Hepatocyte (in vitro differentiated cells): ENCODE data around the gene OR4D10.

Experiments used
- EZH2 ChIP-seq: fragments of 200-600 bp; sonication (generic); IDR thresholded peaks from 2 replicates; pipeline ENCODE4 v1.6.1; 2016; ENCODE audit warnings: antibody characterized with exemption, mild to moderate bottlenecking, borderline replicate concordance
- EZH2phosphoT487 ChIP-seq: fragments of 200-600 bp; sonication (generic); IDR thresholded peaks from one replicate; pipeline ENCODE4 v1.6.1; 2018; ENCODE audit warnings: antibody characterized with exemption, mild to moderate bottlenecking, low read depth, moderate library complexity; ENCODE audit not compliant: unreplicated experiment, severe bottlenecking
- TF ChIP-seq, protein P1 (sequence below): fragments of 200-600 bp; sonication (generic); IDR thresholded peaks from 2 replicates; pipeline ENCODE4 v1.5.1; 2016; ENCODE audit warnings: antibody characterized with exemption, mild to moderate bottlenecking; ENCODE audit not compliant: poor library complexity

DNA sequence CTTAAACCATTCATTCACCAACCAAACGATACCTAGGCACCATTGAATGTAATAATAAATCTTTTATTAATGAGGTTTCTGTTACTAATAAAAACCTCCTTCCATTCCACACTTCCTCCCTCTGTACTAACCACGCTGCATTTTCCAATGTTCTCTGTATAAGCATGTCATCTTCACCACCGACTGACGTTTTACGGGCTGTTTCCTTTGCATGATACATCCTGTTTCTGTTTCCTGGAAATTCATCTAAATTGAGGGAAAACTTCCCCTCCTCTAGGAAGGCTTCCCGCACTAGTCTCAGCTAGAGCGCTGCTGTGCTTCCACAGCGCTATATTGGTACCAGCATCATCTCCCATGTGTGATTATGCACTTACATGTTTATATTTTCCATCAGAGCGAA lies 2.1 kb downstream of the OR4D10 start:
- TF ChIP-seq, protein P1, sequence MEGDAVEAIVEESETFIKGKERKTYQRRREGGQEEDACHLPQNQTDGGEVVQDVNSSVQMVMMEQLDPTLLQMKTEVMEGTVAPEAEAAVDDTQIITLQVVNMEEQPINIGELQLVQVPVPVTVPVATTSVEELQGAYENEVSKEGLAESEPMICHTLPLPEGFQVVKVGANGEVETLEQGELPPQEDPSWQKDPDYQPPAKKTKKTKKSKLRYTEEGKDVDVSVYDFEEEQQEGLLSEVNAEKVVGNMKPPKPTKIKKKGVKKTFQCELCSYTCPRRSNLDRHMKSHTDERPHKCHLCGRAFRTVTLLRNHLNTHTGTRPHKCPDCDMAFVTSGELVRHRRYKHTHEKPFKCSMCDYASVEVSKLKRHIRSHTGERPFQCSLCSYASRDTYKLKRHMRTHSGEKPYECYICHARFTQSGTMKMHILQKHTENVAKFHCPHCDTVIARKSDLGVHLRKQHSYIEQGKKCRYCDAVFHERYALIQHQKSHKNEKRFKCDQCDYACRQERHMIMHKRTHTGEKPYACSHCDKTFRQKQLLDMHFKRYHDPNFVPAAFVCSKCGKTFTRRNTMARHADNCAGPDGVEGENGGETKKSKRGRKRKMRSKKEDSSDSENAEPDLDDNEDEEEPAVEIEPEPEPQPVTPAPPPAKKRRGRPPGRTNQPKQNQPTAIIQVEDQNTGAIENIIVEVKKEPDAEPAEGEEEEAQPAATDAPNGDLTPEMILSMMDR: no peak
- TF ChIP-seq EZH2: no peak
- no peak for TF ChIP-seq EZH2phosphoT487
